ENCODE results near the gene NHLRC2.
A peak's percentile ranks its signal among the peaks of the same experiment; 100 is the strongest.
"Not testable (repeated sequence)": the region's sequence is repeated elsewhere in the genome, so short reads cannot be mapped to it uniquely, and the experiment has no call there.

Gene NHLRC2

DNA sequence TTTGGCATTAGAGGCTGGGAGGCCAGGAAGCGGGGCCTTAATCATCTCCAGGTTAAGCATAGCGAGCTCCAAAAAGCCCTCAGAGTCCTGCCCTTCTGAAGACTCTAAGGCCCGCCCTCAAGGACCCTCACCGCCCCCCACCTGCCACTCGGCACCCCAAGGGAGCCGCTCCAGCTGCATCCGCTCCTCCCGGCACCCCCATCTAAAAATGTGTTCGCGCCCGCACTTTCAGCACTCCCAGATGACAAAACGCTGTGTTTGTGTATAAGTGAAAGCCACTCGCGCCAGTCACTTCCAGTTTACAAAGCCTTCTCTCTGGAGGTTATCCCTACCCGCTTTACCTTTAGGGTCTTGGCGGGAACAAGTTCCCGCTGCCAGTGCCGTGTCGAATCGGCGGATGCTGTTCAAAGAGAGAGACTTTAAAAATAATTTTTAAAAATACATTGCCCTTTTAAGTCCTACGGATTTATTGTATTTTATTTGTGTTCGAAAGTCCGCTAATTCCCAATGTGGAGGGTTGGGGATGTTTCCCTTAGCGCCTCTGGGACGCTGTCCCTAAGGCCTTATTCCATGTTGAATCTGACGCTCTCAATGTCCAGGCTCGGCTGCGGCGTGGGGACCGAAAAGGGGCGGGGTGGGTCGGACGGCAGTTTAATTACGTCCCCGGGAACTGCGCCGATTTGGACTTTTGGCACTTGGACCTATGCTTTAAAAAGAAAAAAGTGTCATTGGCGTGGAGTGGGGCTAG is at the start of gene NHLRC2, which contains the start of gene DCLRE1A:
NHLRC2 (plus strand) TSS at position 649 of the 748 bp plus-strand sequence. CDS start 212 bp downstream, outside the sequence.
DCLRE1A (minus strand) TSS at position 70 of the 748 bp plus-strand sequence. CDS start 900 bp downstream, outside the sequence.
- DNase-seq: peak; percentile 88

- no peak for DNase-seq
Measured at GRCh38 chr10:113806503-113806902, 48.0 kb upstream of the NHLRC2 start.

- DNase-seq: no peak
Measured at GRCh38 chr10:113808168-113808567, 46.3 kb upstream of the NHLRC2 start.

DNA sequence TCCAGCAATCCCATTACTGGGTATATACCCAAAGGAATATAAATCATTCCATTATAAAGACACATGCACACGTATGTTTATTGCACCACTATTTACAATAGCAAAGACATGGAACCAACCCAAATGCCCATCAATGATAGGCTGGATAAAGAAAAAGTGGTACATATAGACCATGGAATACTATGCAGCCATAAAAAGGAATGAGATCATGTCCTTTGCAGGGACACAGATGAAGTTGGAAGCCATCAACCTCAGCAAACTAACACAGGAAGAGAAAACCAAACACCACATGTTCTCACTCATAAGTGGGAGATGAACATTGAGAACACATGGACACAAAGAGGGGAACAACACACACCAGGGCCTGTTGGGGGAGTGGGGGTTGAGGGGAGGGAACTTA is 39.8 kb upstream of the NHLRC2 start:
- not testable (repeated sequence) for DNase-seq

- DNase-seq: no peak
Measured at GRCh38 chr10:113819989-113820388, 34.5 kb upstream of the NHLRC2 start.

- DNase-seq: peak; percentile 12
Measured at GRCh38 chr10:113820507-113820906, 34.0 kb upstream of the NHLRC2 start.

DNA sequence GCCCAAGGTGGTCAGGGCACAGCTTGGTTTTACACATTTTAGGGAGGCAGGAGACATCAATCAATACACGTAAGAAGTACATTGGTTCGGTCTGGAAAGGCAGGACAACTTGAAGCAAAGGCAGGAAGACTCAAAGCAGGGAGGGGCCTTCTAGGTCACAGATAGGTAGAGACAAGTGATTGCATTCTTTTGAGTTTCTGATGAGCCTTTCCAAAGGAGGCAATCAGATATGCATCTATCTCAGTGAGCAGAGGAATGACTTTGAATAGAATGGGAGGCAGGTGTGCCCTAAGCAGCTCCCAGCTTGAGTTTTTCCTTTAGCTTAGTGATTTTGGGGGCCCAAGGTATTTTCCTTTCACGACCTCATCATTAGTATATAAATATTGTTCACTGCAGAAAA is 33.2 kb upstream of the NHLRC2 start:
- not testable (repeated sequence) for DNase-seq

GRCh38 chr10:113822174-113822573 is 32.3 kb upstream of the NHLRC2 start:
- DNase-seq: no peak

DNA sequence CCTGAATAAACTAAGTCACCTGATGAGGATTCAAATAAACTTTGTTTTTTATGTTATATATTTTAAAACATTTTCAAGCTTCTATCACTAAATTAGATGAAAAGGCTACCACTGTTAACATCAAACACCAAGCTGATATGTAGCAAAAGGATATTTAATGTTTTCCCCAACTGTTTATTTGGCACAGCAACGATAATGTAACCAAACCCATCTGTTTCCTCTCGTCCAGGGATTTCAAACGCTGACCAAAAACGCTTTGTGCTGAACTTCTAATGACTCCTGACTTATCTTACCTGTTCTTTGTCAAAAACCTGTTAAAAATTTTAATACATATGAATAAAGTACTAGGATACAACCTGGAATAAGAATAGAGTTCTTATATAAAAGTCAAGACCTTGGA is 31.1 kb upstream of the NHLRC2 start:
- no peak for DNase-seq

GRCh38 chr10:113825791-113826190 is 28.7 kb upstream of the NHLRC2 start:
- no peak for DNase-seq

GRCh38 chr10:113828567-113828966 is 25.9 kb upstream of the NHLRC2 start:
- DNase-seq: not testable (repeated sequence)

- no peak for DNase-seq
Measured at GRCh38 chr10:113842171-113842570, 12.3 kb upstream of the NHLRC2 start.

DNA sequence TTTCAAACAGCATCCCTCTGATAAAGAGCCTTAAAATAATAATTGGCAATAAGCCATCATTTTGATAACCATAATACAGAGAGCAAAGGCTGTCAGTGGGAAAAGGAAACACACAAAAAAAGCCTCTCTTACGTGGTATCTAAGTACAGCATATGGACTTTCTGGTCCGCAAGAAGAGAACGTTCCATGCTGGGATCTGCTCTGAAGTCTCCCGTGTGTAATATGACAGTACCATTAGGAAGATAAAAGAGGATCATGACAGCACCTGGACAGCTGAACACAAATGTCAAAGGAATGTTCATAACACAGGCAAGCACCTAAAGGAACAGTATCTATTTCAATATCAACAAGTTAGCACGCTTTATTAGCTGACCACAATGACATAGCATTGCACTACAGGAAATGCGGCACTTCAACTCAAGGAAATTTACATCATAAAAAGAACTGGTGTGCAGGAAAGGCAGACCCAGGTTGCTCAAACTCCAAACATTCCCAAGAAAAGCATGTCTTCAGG is 10.4 kb upstream of the NHLRC2 start:
- DNase-seq: no peak

- DNase-seq: no peak
Measured at GRCh38 chr10:113846036-113846435, 8.4 kb upstream of the NHLRC2 start.

- no peak for DNase-seq
Measured at GRCh38 chr10:113849140-113849803, 5.2 kb upstream of the NHLRC2 start.

- no peak for DNase-seq
Measured at GRCh38 chr10:113849946-113850345, 4.5 kb upstream of the NHLRC2 start.

DNA sequence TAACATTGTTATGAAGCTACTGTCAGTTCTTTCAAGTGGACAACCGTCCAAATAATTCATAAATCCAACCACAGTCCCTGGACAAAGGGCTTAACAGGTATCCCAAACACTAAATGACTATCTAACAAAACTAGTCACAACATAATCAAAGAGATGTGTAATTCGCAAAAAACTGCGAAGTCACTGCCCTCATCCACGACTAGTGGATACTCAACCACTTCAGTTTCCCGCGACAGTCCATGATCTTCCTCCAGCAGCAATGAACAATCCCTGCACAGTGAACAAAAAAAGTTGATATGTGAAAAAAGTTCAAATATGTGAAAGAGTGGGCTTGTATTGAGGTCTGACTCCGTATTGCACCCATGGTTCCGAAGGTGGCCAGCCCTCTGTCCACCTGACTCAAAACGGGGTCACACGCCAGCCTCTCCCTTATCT is 866 bp upstream of the NHLRC2 start:
- no peak for DNase-seq

- DNase-seq: peak; percentile 74
Measured at GRCh38 chr10:113854761-113855588, 514 bp downstream of the NHLRC2 start.

DNA sequence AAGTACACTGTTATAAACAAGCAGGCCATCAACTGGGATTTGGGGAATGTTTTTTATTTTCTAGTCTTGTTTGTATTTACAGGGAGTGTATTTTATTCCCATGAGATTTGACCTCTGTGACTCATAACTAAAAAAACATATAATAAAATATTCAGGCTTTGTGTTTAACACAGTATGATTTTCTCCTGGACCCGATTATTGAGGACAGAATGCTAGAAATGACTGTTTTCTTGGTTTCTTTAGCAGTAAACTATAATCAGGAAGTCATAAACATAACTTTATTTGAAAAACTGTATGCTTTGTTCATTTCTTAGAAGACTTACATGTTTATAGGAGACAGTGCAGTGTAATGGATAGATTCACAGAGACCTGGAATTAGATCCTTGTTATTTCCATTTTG is 2.1 kb downstream of the NHLRC2 start:
- DNase-seq: no peak

- DNase-seq: no peak
Measured at GRCh38 chr10:113857210-113857609, 2.7 kb downstream of the NHLRC2 start.

GRCh38 chr10:113858541-113858940 is 4.1 kb downstream of the NHLRC2 start:
- no peak for DNase-seq

DNA sequence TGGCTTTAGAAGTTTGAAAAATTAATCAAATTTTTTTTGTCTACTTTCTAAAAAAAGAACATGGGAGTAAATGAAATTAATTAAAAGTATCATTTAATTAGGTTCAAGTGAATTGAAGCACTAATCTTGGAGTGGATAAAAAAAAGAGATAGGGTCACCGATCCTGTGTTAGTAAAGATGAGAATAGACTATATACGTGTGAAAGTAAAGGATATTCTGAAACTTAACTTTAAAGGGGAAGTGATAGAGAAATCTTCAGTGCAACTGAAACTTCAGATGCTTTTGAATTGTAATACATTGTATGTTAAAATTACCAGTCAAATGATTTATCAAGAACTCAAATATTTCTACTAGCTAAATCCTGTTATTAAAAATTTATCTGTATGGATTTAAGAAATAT is 4.8 kb downstream of the NHLRC2 start:
- DNase-seq: no peak

GRCh38 chr10:113865901-113866300 is 11.4 kb downstream of the NHLRC2 start:
- no peak for DNase-seq

Measured in NCI-H146 (cell line).